Nucleus accumbens (tissue), 56 donors: ENCODE results near the gene MED26.
"Not testable (repeated sequence)": the region's sequence is repeated elsewhere in the genome, so short reads cannot be mapped to it uniquely, and the experiment has no call there.

Experiments used
- DNase-seq, 56 donors: peaks; one replicate each; lab custom pipeline; 2025; lab: John Stamatoyannopoulos, UW

The MED26 gene

DNA sequence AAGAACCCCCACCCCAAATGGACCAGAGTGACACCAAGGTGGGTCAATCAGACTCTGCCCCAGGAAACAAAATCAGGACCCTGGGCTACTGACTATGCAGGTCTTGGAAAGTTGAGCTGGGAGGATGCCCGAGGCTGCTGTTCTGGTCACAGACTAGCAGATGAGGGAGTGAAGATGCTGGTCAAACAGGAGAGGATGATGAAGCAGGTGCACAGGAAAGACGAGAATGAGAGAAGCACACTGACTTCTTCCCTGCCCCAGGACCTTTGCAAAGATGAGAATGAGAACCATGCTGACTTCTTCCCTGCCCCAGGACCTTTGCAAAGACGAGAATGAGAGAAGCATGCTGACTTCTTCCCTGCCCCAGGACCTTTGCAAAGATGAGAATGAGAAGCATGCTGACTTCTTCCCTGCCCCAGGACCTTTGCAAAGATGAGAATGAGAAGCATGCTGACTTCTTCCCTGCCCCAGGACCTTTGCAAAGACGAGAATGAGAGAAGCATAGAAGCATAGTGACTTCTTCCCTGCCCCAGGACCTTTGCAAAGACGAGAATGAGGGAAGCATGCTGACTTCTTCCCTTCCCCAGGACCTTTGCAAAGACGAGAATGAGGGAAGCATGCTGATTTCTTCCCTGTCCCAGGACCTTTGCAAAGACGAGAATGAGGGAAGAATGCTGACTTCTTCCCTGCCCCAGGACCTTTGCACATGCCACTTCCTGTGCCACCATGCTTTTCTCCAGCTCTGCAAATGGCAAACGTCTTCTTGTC is 23.6 kb upstream of the MED26 start:
- not testable (repeated sequence) for DNase-seq

DNA sequence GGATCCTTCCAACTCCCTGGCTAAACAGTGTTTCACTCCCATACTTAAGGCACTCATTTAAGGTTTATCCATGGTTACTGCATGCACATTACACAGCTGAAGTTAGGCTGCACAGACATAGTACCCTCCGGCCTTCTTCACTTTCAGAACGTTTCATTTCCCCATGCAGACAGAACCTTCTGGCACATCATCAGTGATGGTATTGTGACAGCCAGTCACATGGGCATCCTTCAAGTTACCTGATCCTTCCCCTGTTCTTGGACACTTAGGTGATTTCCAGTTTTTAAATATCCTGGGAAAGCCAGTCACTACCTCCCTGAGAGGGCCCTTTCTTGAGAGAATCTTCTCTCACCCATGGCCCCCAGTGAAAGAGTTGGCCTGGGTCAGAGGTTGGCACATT is 22.8 kb upstream of the MED26 start:
- no peak for DNase-seq

DNA sequence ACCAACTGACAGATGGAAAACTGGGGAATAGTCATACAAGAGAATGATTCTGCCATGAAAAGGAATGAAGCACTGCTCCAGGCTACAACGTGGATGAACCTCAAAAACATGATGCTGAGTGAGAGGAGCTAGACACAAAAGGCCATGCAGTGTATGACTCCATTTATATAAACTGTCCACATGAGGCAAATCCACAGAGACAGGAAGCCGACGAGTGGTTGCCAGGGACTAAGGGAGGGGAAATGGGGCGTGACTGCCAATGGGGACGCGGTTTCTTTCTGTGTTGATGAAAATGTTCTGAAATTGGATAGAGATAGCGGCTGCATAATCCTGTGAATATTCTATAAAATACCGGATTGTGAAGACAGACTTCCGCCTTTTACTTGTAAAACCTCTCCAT is 21.7 kb upstream of the MED26 start:
- no peak for DNase-seq

DNA sequence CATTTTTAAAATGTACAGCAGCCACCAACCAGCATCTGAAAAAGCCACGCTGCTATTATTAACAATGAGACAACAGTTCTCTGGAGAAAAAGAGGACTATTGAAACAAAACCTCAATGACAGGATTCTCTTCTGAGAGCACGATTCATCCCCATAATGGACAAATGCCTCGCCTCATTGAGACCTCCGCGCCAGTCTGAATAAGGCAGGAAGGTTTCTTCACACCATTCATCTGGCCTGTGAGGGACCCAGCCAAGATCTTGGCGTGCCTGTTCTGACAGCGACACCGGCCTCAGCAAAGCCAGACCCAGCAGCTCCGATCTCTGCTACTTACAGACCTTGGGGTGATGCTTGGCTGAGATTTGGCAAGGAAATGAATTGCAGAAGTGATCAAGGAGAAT is 17.1 kb upstream of the MED26 start:
- DNase-seq = peak in 51 of 56 donors; percentile 4 to 86 (median 53)

DNA sequence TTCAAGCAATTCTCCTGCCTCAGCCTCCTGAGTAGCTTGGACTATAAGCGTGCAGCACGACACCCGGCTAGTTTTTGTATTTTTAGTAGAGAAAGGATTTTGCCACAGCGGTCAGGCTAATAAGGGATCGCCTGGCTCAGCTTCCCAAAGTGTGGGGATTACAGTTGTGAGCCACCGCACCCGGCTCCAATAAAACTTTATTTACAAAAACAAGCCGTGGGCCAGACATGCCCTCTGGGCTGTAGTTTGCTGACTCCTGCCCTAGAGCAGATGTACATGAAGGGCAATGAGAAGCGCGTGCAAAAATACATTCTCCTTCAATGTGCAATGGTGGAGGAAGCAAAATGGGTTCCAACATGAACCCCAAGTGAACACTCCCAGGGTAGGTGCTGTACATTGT is 13.7 kb upstream of the MED26 start:
- no peak for DNase-seq

DNA sequence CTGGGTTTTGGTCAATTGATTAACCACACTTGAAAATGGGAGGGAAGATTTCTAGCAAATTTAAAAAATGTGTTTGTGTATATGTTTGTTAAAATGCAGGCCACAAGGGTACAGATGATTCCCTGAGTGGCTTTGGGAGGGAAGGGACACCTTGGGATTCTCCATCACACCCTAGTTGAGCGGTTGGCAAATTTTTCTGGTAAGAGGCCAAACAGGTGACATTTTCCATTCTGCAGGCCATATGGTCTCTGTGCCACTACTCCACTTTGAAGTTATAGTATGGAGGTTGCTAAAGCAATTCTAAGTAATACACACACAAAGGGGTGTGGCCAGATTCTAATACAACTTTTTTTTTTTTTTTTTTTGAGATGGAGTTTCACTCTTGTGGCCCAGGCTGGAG is 12.9 kb upstream of the MED26 start:
- DNase-seq = no peak

DNA sequence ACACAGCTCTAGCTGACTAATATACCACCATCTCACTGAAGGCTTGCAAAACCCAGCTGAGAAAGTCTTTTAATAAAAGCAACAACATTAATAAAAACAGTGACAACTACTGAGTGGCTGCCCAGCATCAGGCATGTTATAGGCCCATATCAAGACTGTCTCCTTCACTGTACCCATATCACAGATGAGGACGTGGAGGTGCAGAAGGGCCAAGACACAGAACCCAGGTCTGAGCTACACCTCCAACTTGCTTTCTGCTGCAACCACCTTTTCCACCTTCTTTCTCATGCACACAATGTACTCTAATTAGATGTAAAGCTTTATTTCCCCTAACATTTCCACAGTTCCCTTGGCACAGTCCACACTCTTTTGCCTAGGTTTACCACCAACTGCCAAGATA is 10.7 kb upstream of the MED26 start:
- no peak for DNase-seq

DNA sequence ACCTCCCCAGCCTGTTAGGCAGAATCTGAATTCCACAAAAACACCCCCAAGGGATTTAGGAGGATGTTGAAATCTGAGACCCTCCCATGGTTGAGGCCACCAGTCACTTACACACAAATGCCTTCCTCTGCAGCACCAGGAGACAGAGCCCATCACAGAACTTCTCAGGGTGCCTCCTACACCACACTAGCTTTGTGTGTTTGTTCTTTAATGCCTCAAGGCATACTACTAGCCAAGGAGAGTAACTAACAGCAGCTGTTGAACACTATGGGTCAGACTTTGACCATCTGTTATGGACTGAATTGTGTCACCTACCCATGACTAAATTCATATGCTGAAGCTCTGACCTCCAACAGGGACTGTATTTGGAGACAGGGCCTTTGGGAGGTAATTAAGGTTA is 9.5 kb upstream of the MED26 start:
- DNase-seq = no peak

DNA sequence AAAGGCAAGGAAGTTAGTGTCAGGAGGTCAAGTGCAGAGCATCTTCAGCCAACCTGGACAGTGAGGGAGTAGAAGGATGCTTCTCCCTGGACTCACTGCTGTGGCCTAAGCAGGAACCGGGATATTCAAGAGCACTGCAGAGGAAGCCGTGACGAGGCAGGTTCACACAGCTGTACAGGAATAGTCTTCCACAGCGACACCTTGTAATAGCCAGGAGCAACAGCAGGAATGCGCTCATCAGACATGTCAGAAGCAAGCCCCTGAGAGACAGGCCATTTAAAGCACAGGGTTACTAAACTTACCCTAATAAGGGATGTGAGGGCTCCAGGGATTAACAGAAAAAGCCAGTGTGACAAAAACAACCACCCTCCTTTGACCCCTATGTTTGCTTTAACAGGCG is 3.5 kb upstream of the MED26 start:
- DNase-seq = no peak

DNA sequence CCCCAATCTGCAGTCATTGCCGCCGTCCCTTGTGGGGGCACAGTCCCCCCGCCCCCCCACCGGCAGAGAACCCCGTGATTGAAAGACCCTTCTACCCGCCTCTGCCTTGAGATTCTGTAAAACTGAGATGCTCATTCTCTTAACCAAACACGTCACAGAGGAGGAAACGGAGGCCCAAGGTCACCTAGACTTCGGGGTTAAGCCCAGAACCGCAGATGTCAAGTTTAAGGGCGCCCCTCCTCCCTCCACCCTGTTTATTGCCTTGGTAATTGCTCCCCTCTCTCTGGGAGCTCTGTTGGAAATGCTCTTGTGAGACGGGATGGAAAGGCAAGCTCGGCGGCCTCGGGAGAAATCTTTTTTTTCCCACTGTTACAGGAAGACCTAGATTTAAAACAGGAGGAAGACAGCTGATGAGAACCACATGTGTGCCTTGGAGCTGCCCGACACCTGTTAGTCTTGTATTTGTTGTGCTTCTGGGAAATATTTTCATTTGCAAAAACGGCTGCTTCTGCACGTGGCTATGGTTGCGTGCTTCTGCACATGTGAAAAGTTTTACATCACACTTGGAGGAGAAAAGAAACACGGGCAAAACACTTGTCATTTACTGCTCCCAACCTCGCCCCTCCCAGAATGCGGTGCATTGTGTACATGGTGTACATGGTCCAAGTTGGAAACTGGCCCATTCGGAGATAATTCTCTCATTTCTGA is 1.1 kb upstream of the MED26 start:
- DNase-seq = peak in 3 of 56 donors; percentile 32 to 49 (median 45)

DNA sequence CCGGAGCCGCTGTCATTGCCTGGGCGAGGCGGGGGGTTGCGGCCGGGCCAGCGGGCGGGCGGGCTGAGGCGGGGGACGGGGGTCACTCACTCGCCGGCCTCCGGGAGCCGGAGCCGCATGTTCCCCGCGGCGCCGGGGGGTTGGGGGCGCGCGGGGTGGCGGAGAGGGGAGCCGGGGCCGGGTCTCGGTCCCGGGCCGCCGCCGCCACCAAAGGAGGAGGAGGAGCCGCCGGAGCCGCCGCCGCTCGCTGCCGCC is 149 bp downstream of the MED26 start:
- DNase-seq = peak in 1 of 56 donors; percentile 40

DNA sequence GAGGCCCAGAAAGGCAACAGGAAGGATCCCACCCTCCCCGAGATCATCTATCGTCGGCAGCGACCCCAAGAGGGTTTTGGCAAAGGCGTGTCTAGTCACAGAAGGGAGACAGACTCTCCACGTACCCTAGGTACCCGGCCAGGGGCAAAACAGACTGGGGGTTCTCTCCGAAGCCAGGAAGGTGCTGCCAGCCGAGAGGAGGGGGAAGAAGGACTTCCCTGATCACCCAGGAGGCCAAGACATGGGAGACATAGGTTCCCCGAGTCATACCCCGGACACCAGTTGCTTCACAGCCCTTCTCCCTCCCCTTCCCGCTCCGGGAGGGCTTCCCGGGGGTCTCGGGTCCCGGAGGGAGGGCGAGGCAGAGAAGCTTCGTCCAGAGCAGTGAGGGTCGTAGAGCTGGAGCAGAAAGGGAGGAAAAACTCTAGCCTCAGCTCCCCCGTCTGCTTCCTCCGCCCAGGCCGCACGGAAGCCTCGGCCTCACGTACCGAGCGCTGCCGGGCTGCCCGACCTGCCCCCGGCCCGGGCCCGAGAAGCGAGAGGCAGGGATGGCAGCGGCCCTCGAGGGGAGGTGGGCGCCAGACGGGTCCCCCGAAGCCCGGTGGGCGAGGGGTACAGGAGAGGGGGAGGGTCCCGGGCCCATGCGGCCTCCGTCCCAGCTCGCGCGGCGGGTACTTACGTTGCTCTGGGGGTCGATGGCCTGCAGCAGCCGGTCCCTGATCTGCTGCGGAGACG is 644 bp downstream of the MED26 start:
- DNase-seq = peak in 1 of 56 donors; percentile 2

DNA sequence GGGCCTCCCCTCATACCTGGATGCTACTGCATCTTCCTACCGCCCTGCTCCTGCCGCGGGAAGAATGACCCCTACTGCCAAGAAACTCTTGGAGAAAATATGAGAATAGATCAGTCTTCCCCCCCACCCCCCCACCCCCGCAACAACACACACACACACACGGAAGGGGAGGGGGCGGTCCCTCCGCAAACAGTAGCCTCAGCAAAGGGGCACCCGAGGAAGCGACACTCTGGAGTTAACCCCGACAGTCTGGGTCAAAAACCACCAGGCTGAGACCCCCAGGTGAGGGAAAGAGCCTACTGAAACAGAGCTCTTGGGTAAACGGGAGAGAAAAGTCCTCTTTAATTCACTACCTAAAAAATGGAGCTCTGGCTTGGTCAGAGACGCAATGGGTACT is 1.2 kb downstream of the MED26 start:
- DNase-seq = no peak

DNA sequence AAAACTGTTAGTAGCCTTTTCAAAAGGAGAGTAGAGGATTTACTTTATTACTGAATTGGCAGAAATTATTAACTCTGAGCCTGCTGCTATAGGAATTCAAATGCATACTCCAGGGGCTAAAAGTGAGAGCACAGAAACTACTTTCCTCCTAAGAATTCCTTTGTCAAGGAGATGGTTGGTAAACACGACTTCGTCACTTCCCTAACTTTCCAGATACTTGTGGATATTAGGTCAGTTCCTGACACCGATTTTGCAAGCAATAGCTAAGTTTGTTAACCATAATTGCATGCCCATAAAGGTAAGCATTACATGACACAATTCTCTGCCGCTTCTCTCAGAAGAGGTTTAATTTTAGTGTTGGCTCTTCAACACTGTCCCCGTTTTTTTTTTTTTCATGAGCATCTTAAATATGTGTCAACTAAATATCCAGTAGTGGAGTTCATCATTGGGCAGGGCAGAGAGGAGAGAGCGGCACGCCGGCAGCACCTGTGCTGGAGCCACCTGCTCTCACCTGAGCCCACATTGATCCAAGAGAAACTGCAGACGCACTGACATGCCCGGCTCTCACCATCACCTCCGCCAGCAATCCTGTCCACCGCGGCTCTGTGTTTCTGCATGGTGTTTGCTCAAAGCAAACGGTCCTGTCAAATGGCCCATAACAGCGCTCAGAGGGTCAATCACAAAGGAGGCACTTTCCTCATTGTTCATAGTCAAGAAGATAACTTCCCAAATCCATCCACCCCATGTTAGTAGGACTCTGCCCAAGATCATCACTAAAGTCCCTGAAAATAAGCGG is 2.6 kb downstream of the MED26 start:
- DNase-seq = no peak

DNA sequence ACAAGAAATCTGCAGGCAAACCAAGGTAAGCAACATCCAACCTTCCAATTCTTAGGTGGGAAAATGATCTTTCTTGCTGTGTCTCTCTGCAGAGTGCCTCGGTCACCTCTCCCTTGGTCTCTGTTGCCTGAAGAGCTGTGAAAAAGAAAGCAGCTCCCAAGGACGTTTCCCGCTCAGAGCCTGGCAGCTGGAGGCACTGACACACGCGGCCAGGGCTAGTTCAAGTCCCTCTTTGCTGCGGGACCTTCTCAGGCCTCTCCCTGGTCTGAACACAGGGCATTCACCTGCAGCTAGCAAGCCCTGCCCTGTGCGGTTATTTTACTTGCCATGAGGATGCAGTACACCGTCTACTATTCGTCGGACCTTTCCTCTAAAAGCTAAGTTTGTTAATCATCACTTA is 3.8 kb downstream of the MED26 start:
- no peak for DNase-seq

DNA sequence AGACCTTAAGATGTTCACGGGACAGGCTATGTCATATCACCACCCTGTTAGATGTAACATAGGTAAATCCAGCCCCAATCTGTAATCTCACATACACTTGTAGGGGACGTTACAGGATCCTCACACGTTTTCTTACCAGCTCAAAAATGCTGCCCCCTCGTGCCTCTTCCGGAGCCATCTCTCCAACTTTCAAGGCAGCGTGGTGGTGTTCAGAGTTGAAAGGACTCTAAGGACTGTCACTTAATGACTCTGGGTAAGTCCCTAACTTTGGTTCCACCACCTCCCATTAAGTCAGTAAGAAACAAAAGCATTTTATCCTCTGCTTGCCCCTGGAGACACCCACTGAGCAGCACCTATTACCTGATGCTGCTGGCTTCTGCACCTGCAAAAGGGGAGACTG is 4.4 kb downstream of the MED26 start:
- DNase-seq = no peak

DNA sequence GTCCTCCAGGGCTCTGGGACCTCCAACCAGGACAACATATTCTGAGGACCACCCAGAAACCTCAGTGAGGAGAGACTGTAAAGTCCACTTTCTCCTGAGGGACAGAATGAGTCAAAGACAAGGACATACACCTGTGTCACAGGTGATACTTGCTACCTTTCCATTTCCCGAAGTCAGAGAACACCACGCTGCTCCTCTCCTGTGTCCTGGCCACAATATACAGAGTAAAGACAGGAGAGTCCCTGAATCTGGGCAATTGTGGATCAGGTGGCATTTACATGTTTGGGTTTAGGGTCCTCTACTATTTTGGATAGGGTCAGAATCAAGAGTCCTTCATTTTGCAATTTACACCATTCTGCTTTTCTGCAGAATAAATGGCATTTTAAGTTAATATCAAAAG is 4.9 kb downstream of the MED26 start:
- no peak for DNase-seq

DNA sequence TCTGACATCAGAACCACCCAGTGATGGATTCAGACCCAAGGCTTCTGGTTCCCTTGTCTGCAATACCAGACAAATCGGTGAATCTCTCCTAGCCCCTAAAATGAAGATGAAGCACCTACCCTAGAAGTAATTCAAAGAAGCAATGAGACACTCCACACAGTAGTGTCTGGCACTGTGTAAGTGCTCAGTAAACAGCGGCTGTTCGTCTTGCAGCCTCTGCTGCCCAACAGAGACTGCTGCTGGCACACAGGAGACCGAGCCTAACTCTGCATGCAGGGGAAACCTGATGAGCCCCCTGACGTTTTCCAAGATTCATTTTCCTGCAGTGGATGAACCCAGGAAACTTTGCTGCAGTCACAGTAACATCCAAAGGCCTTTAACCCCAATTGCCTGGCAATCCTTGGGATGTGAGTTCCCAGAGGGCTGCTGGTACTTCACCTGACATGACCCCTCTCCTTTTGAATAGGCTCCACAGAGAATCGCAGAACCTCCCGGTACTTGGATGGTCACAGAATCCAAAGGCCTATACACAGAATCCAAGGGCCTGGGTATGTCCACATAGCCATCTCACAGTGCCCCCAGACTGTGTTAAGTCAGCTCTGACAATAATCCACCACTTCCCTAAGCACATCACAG is 6.7 kb downstream of the MED26 start:
- DNase-seq = no peak

DNA sequence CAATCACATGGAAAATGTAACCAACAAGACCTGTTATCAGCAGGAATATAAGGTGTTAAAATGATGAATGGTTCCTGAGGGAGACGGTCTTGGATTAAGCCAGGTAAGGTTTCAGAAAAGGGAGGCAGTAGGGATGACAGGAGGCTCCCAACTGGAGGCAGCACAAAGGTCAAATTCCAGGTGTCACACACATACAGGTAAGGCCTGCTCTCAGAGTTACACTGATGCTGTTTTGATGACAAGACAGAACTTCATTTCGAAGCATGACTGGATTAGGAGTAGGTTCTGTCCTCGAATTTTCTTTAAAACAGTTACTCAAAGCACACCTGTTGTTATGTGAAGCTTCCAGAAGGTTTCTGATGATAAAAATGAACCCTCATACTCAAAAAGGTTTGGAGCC is 7.4 kb downstream of the MED26 start:
- DNase-seq = no peak

DNA sequence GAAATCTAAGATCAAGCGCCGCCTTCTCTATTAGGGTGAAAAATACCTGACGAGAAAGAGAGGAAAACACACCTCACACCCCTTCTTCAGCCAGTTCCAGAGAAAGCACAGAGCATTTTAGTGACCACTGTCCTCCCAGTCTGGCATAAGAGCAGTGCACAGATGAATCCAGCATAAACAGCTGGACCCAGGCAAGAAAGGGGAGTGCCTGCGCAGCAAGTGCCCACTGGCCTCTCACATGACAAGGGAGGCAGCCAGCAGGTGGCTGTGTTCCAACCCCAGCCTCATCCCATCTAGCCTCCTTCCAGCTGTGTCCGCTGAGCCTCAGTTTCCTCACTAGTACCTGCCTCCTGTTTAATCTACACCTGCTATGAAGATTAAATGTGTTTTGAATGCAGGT is 8.0 kb downstream of the MED26 start:
- peak in 3 of 56 donors; percentile 2 to 23 (median 20) for DNase-seq

DNA sequence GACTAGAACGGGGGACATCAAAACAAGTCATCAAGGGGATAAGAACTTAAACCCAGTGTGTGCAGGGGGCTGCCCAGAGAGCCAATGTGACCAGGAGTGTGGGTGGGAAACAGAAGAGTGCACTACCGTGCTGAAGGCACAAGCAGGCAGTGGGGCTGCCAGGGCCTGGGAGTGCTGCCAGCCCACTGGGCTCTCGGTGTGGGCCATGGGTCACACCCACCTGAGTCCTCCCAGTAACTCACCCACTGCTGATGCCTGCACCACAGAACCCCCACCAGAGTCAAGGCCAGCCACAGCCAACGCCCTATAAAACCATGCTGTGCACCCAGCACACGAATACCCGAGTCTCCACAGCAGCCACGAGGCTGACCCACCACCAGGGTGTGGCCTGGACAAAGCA is 8.5 kb downstream of the MED26 start:
- DNase-seq = peak in 4 of 56 donors; percentile 6 to 22 (median 10)
